GM06990 (cell line): ENCODE measurements around the gene DCHS1.

Source experiments
- DNase-seq: peaks from one replicate; pipeline ENCODE4 v3.0.0-alpha.2; 2011; ENCODE audit not compliant: insufficient read length; ENCODE audit errors: extremely low read depth
- H3K27me3 ChIP-seq: replicated peaks from 2 replicates; pipeline ENCODE4 v1.6.0; 2011; ENCODE audit warnings: low read length; ENCODE audit not compliant: control insufficient read depth, insufficient read depth
- H3K36me3 ChIP-seq: 2 replicates; pipeline ENCODE4 v1.5.1; 2011; ENCODE audit warnings: low read length; ENCODE audit not compliant: control insufficient read depth, insufficient read depth
- H3K4me3 ChIP-seq: replicated peaks from 2 replicates; pipeline ENCODE4 v1.5.1; 2011; ENCODE audit warnings: low read depth, mild to moderate bottlenecking, control low read depth, low read length
- CTCF ChIP-seq: IDR thresholded peaks from 2 replicates; pipeline ENCODE4 v1.5.1; 2011; ENCODE audit warnings: low read length, control low read depth, mild to moderate bottlenecking, inconsistent platforms; ENCODE audit not compliant: insufficient read depth, poor library complexity, severe bottlenecking

Gene DCHS1

GRCh38 chr11:6608726-6609501 is 46.7 kb downstream of the DCHS1 start:
- no peak for DNase-seq
- no peaks in the 10 kb centered on the region for H3K27me3 ChIP-seq
- TF ChIP-seq CTCF = no peak
- no peak overlapping the region for H3K4me3 ChIP-seq
- H3K36me3 ChIP-seq = peaks cover 18% of the 10 kb centered on the region

GRCh38 chr11:6608011-6608410 is 47.6 kb downstream of the DCHS1 start:
- Histone ChIP-seq H3K27me3 (no peaks in the 10 kb centered on the region), H3K4me3 (no peak overlapping the region), H3K36me3 (peaks cover 18% of the 10 kb centered on the region)
- DNase-seq = no peak
- no peak for TF ChIP-seq CTCF

- no peaks in the 10 kb centered on the region for H3K27me3 ChIP-seq
- TF ChIP-seq CTCF = no peak
- no peak for DNase-seq
- H3K4me3 ChIP-seq = peak overlapping the region; percentile 9; the same call in 1 of the 2 replicates
- H3K36me3 ChIP-seq = peaks cover 18% of the 10 kb centered on the region
Measured at GRCh38 chr11:6607190-6607795, 48.3 kb downstream of the DCHS1 start.

GRCh38 chr11:6606471-6607189 is 49.0 kb downstream of the DCHS1 start:
- peaks cover 19% of the 10 kb centered on the region for H3K36me3 ChIP-seq
- no peak for TF ChIP-seq CTCF
- H3K27me3 ChIP-seq = no peaks in the 10 kb centered on the region
- peak; percentile 83 for DNase-seq
- peak overlapping the region; percentile 12 for H3K4me3 ChIP-seq

GRCh38 chr11:6604790-6605189 is 50.8 kb downstream of the DCHS1 start:
- TF ChIP-seq CTCF = no peak
- Histone ChIP-seq H3K36me3 (peaks cover 23% of the 10 kb centered on the region), H3K4me3 (peak overlapping the region; percentile 94), H3K27me3 (no peaks in the 10 kb centered on the region)
- DNase-seq = no peak
